GM21528 (cell line): ENCODE measurements around the gene FARSB.

ENCODE experiments used
- ATAC-seq: cut with Tn5 transposase; IDR thresholded peaks from one replicate; pipeline ENCODE4 v1.9.1; 2021; ENCODE audit warnings: mild to moderate bottlenecking, moderate library complexity; ENCODE audit not compliant: unreplicated experiment, low FRiP score

Gene FARSB

DNA sequence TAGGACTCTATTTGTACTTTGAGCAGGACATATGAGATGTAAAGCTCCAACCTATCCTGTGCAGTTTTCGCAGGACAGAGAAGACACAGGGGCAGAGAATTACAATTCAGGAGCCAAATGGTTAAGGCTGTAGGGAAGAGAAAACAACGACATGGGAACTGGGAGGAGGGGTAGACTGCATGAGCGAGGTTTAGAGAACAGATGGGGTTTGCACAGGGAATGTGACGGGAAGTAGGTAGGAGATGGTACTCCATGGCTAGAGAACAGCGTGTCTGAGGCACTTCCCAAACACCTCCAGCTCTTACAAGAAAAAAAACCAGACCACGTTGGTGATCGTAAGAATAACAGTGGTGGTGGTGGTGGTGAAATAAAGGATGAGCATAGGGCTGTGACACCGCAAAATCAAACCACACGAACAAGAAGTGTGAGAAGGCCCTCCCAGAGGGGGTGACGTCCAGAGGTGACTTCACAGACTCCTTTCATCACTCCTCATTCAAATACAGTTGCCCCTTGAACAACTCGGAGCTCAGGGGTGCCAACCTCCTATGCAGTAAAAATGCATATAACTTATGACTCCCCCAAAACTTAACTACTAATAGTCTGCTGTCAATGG is 92.7 kb downstream of the FARSB start:
- no peak for ATAC-seq

- peak; percentile 86 for ATAC-seq
Measured at GRCh38 chr2:222561817-222562645, 93.9 kb downstream of the FARSB start.

DNA sequence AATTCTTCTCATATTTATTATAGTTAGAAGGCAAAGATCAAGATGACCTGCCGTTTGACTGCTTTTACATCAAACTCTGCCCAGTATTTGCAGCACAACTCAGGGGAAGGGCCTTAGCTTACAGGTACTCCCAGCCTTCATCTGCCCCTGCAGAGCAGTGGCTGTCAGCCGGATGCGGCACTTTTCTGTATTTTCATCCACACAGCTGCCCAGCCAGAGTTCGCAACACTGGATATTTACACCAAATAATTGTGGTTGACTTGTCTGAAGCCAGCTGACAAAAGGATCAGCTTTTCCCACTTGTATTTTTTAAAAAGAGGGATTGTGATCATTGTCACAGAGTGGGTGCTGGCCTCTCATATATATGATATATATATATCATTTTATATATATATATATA is 94.7 kb downstream of the FARSB start:
- no peak for ATAC-seq

DNA sequence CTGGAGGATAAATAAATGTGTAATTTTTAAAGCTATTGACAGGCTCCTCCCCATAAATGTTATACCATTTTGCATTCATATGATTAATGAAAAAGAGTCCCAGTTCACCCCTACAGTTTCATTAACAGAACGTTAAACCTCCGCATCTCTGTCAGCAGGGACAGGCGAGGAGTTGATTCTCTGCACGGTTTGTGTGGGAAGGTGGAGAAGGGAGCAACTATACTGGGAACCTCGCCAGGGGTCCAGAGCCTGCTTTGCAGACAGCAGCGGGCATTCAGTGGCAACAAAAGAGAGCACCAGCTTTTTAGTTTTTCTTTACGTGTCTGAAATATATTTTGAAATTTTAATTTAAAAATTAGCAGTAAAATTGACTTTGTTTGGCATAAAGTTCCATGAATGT is 101.4 kb downstream of the FARSB start:
- no peak for ATAC-seq

DNA sequence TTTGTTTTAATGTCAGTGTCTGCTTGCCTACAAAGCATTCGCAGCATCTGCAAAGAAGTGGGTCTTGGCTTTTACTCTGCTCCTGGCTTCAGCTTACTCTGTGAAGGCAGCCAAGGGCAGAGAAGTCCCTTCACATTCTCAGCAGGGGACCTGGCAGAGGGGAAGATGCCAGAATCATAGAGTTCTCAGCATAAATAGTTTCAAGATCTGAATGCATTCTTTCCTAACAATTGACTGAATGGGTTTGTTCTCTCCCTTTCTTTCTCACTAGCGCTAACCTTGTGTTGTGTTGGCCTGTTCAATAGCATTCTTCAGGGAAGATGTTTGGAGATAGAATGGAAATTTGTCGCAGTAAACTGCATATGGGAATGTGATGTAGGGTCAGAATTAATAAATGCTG is 106.9 kb downstream of the FARSB start:
- no peak for ATAC-seq

DNA sequence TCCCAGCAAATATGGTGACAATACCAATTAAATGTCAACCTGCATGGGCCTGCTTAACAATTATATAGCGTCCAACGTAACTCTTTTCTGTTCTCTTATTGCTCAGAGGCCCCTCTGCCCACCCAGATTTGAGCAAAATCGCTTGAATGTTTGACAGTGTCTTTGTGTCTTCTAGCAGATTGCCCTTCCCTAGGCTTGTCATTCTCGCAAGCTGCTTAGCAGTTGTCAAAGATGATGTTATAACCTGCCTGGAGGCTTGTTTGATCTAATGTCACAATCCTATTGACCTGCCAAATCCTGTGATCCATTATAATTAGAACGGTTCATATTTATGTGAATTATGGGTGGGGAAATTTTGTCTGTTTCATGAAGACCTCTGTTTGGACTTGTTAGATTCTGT is 108.8 kb downstream of the FARSB start:
- ATAC-seq = no peak

- ATAC-seq = no peak
Measured at GRCh38 chr2:222545823-222546795, 109.8 kb downstream of the FARSB start.

- no peak for ATAC-seq
Measured at GRCh38 chr2:222544661-222545060, 111.2 kb downstream of the FARSB start.

DNA sequence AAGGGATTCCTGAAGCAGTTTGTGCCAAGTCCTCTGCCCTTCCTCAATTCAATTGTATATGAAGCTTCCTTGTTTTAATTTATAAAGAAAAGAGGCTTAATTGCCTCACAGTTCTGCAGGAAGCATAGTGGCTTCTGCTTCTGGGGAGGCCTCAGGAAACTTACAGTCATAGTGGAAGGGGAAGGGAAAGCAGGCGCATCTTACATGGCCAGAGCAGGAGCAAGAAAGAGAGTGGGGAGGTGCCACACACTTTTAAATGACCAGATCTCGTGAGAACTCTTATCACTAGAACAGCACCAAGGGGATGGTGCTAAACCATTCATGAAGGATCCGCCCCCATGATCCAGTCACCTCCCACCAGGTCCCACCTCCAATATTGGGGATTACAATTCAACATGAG is 117.4 kb downstream of the FARSB start:
- no peak for ATAC-seq

DNA sequence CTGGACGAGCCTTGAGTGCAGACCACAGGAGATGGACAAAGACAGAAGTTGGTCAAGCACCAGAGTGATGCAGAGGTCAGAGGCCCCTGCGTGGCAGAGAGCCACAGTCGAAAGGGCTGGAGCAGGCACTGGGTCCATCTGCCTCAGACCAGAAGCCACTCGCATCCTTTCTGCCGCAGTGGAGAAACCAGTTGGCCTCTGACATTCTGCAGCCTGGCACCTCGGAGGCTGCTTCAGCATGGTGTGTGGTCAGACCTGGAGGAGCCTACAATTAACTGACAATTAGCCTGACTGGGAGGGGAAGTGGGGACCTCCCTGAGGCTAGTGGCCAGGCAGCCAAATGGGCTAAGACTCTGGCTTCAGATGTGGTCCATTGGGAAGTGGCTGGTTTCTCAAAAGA is 120.4 kb downstream of the FARSB start:
- no peak for ATAC-seq

DNA sequence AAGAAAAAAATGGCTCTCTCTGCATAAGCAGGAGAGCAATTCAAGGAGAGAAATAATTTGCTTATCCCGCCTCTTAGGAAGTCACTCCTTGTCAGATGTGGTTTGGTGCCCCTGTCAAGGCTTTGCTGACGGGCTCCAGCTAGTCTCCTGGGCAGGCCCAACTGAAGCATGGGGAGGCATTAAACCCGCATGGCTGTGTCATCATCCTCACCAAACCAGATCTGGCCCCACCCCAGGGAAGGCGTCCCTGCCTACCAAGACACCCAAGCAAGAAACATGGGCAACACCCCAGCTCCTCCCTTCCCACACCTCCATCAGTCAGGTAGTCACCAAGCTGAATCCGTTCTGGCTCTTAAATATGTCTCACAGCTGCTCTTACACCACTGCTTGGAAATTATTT is 123.6 kb downstream of the FARSB start:
- no peak for ATAC-seq

DNA sequence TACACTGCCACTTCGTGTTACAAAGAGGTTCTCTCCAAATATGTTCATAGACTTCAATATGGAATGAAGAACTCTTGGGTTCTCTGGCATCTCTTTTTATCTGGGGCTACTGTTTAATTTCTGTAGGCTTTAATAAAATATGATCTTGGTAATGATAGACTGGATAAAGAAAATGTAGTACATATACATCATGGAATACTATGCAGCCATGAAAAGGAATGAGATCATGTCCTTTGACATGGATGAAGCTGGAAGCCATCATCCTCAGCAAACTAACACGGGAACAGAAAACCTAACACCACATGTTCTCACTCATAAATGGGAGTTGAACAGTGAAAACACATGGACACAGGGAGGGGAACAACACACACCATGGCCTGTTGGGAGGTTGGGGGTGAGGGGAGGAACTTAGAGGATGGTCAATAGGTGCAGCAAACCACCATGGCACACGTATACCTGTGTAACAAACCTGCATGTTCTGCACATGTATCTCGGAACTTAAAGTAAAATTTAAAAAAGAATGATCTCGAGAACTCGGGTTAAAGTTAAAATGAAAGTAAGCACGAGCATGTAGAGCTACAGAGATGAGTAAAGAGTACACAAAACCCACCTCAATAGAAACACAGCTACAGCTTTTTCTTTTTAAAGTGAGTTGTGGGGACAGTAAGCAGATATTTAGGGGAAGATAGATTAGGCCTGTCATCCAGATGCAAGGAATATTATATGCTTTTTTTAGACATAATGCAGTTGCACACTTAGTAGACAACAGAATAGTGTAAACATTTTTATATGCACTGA is 129.2 kb downstream of the FARSB start:
- no peak for ATAC-seq

DNA sequence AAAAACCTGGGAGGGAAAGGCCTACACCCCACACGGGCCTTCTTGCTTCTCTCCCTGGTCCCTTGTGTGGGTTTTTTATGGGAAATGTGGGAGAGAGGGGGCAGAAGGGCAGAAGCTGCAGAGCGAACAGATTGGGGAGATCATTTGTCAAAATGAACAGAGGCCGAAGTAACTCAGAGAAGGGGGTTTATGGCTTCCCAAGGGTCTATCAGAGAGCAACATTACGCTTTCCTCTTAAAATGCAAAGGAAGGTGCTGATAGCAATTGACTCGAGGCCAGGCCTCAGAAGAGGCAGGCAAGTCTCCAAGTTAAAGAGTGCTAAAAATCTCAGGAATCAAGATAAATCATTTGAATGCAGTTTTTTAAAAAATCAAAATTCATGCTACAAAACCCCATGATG is 130.1 kb downstream of the FARSB start:
- no peak for ATAC-seq

GRCh38 chr2:222523783-222524544 is 131.9 kb downstream of the FARSB start:
- ATAC-seq = peak; percentile 66

DNA sequence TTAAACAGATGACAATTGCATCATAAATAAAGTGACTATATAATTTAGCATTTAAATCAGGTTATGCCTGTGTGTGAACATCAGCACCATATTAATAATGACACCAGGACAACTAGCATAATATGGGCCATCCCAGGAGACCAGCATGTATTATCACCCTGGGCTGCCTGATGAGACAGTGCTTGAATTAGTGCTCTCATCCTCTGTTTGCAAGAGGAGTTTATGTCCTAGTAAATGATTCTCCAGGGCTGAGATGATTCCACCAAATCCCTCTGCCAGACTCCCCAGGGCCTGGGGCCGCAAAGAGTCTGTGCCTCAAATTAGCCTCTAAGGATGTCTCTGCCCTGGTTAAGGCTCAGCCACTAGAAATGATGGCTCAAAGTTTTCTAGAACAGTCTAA is 133.8 kb downstream of the FARSB start:
- no peak for ATAC-seq

DNA sequence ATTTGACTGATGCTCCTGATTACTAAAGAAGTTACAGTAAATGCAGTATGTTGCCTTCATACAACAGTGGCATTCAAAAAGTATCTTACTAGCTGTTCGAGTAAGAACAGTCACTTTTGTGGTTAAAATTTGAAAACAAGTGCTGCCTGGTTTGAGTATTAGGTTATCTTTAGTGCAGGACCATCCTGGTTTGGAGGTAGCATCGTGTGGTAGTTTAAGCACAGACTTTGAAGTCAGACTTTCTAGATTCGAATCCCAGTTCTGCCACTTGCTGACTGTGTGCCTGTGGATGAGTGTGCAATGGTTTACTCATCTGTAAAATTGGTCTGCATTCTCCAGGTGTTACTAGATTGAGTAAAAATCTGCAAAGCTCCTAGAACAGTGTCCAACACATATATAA is 134.8 kb downstream of the FARSB start:
- ATAC-seq = peak; percentile 61
